Measurements from ENCODE around the gene LAMA3. TPM values are rescaled to one million over a fixed set of nuclear protein-coding genes. Genes with fewer than 3 reads are reported as not detected.

Gene LAMA3
- total RNA-seq, 6 experiments from 2014 or later = 1.3 to 5.0 (median 3.0) TPM

DNA sequence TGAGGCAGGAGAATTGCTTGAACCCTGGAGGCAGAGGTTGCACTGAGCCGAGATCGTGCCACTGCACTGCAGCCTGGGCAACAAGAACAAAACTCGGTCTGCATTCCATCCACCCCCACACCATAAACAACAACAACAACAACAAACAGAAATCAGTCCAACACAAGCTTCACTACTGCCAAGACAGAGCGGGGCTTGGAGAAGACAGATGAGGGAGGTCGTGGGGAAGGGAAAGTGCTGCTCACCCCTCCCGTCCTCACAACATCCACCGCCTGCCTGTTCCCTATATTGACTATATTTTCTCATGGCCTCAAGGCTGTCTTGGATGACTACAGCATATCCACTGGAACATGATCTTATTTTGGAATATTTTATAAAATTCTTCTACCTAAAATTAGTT, 187.7 kb downstream of the LAMA3 start:
- no peak for ATAC-seq
- H3K27ac ChIP-seq = no peak overlapping the region
- DNase-seq = no peak
- TF ChIP-seq, protein P1, sequence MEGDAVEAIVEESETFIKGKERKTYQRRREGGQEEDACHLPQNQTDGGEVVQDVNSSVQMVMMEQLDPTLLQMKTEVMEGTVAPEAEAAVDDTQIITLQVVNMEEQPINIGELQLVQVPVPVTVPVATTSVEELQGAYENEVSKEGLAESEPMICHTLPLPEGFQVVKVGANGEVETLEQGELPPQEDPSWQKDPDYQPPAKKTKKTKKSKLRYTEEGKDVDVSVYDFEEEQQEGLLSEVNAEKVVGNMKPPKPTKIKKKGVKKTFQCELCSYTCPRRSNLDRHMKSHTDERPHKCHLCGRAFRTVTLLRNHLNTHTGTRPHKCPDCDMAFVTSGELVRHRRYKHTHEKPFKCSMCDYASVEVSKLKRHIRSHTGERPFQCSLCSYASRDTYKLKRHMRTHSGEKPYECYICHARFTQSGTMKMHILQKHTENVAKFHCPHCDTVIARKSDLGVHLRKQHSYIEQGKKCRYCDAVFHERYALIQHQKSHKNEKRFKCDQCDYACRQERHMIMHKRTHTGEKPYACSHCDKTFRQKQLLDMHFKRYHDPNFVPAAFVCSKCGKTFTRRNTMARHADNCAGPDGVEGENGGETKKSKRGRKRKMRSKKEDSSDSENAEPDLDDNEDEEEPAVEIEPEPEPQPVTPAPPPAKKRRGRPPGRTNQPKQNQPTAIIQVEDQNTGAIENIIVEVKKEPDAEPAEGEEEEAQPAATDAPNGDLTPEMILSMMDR (IDR thresholded peaks at IDR 0.05) = no peak
- TF ChIP-seq POLR2A (IDR thresholded peaks at IDR 0.05) = no peak
- no peaks in the 10 kb centered on the region for H3K9me3 ChIP-seq
- H3K36me3 ChIP-seq = no peaks in the 10 kb centered on the region
- intact Hi-C loops (cut with DNase I) = no loop called here
- no peak overlapping the region for H3K4me3 ChIP-seq
- peaks cover 0 to 2% (median 0%) of the 10 kb centered on the region in 4 donors for H3K4me1 ChIP-seq
- 86% methylated on average over 3 of the region's 7 CpGs for WGBS (ENCODE audit: insufficient coverage, low coverage, low lambda C conversion rate, missing lambda C conversion rate)
- no peaks in the 10 kb centered on the region for H3K27me3 ChIP-seq

DNA sequence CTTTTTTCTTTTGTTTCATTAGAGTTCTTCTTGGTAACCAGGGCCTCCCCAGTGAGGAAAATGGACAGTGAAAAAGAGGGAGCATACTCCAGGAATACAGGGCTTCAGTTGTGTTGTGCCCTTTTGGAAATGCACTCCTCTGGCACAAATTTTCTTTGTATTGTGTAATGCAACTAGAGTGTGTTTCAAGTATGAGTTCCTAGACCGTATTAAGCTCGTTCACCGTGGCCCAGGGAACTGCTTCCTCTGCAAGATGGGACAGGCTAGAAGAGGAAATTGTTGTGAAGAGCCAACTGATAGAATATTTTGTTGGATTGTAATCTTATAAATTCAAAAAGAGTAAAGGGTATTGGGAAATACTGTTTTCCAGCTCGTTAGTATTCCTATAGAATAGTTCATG, 188.1 kb downstream of the LAMA3 start:
- DNase-seq = no peak
- Histone ChIP-seq H3K4me1 (peaks cover 0 to 2% (median 0%) of the 10 kb centered on the region in 4 donors), H3K27ac (no peak overlapping the region), H3K36me3 (no peaks in the 10 kb centered on the region), H3K4me3 (no peak overlapping the region), H3K27me3 (no peaks in the 10 kb centered on the region), H3K9me3 (no peaks in the 10 kb centered on the region)
- 78% methylated on average over 4 of the region's 4 CpGs for WGBS (ENCODE audit: insufficient coverage, low coverage, low lambda C conversion rate, missing lambda C conversion rate)
- TF ChIP-seq POLR2A (IDR thresholded peaks at IDR 0.05) = no peak
- TF ChIP-seq, protein P1 (IDR thresholded peaks at IDR 0.05) = no peak
- intact Hi-C loops (cut with DNase I) = no loop called here
- ATAC-seq = no peak

DNA sequence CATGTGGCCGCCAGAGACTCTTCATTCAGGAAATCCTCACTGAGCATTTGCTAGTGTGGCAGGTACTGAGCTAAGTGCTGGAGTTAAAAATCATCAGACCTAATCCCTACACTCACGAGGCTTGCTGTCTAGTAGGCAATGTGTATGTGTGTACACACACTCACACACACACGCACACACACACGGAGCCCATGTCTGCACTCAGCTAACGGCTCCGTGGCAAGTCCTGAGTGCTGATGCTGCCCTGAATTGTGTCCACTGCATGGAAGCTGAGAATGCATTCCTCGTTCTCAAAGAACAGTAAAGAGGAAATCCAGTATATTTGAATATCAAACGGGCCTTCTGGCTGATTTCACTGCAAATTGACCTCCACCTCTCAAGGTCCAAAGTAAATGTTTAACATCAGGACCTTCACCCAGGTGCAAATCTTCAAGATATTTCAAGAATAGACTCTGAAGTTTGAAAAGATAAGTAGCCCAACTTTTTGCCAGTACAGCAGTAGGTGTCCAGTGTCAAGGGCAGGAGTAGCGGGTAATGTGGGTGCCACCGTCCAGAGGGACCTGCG, 189.2 kb downstream of the LAMA3 start:
- no peak for TF ChIP-seq POLR2A (IDR thresholded peaks at IDR 0.05)
- TF ChIP-seq, protein P1 (IDR thresholded peaks at IDR 0.05) = no peak
- 65% methylated on average over 8 of the region's 11 CpGs for WGBS (ENCODE audit: insufficient coverage, low coverage, low lambda C conversion rate, missing lambda C conversion rate)
- no peaks in the 10 kb centered on the region for H3K9me3 ChIP-seq
- no peak overlapping the region for H3K27ac ChIP-seq
- H3K4me1 ChIP-seq = peaks cover 0 to 6% (median 1%) of the 10 kb centered on the region in 4 donors
- H3K36me3 ChIP-seq = no peaks in the 10 kb centered on the region
- DNase-seq (no peak), ATAC-seq (no peak)
- H3K4me3 ChIP-seq = no peak overlapping the region
- no peaks in the 10 kb centered on the region for H3K27me3 ChIP-seq
- intact Hi-C loops (cut with DNase I) = no loop called here

DNA sequence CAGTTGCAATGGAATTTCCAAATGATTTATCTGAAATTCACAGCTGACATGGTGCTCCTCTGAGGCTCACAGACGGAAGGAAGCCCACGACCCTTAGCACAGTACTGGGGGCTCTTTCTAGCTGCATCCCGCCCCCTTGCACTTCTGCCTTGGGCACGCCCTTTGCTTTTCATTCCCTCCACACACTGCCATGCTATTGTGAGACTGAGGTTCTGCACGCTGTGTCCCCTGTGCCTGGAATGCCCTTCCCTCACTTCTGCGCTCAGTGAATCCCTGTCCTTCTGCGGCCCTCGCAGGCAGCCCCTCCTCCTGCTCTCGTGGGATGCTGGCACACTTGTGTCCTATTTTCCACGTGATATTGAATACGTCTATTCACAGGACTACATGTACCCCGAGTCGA, 189.9 kb downstream of the LAMA3 start:
- intact Hi-C loops (cut with DNase I) = no loop called here
- no peak for DNase-seq

More for the DNA sequence above, 189.9 kb downstream of the LAMA3 start:
- Histone ChIP-seq H3K4me1 (peaks cover 0 to 6% (median 1%) of the 10 kb centered on the region in 4 donors), H3K9me3 (no peaks in the 10 kb centered on the region), H3K27me3 (no peaks in the 10 kb centered on the region), H3K27ac (no peak overlapping the region), H3K36me3 (no peaks in the 10 kb centered on the region), H3K4me3 (no peak overlapping the region)
- no peak for TF ChIP-seq POLR2A (IDR thresholded peaks at IDR 0.05)
- TF ChIP-seq, protein P1 (IDR thresholded peaks at IDR 0.05) = no peak
- WGBS (ENCODE audit: insufficient coverage, low coverage, low lambda C conversion rate, missing lambda C conversion rate) = 81% methylated on average over 13 of the region's 13 CpGs
- ATAC-seq = no peak

Data from right lobe of liver (tissue), 6 donors.